Subcutaneous adipose tissue (tissue), 4 donors: ENCODE measurements around the gene MAB21L4. TPM values are rescaled to one million over a fixed set of nuclear protein-coding genes. Genes with fewer than 3 reads are reported as not detected.

Experiments
- total RNA-seq, 4 donors: library from RNA; depleted of rRNA; stranded (reverse); fragments of >200 nt; gene quantifications; one replicate each; pipeline ENCODE4 v1.1.0, GENCODE V29; 2016
- TF ChIP-seq, protein P1 (sequence below): fragments of 450-650 bp; IDR thresholded peaks from one replicate; pipeline ENCODE4 v1.5.1; 2016; ENCODE audit warnings: low read depth, mild to moderate bottlenecking, control low read depth, antibody characterized with exemption, moderate library complexity

The MAB21L4 gene
- total RNA-seq, 4 donors from 2014 or later: not detected

GRCh38 chr2:240840435-240841060, 55.4 kb downstream of the MAB21L4 start:
- TF ChIP-seq, protein P1, sequence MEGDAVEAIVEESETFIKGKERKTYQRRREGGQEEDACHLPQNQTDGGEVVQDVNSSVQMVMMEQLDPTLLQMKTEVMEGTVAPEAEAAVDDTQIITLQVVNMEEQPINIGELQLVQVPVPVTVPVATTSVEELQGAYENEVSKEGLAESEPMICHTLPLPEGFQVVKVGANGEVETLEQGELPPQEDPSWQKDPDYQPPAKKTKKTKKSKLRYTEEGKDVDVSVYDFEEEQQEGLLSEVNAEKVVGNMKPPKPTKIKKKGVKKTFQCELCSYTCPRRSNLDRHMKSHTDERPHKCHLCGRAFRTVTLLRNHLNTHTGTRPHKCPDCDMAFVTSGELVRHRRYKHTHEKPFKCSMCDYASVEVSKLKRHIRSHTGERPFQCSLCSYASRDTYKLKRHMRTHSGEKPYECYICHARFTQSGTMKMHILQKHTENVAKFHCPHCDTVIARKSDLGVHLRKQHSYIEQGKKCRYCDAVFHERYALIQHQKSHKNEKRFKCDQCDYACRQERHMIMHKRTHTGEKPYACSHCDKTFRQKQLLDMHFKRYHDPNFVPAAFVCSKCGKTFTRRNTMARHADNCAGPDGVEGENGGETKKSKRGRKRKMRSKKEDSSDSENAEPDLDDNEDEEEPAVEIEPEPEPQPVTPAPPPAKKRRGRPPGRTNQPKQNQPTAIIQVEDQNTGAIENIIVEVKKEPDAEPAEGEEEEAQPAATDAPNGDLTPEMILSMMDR: no peak

GRCh38 chr2:240839152-240840143, 56.5 kb downstream of the MAB21L4 start:
- TF ChIP-seq, protein P1: no peak

GRCh38 chr2:240837621-240838020, 58.3 kb downstream of the MAB21L4 start:
- TF ChIP-seq, protein P1: no peak

DNA sequence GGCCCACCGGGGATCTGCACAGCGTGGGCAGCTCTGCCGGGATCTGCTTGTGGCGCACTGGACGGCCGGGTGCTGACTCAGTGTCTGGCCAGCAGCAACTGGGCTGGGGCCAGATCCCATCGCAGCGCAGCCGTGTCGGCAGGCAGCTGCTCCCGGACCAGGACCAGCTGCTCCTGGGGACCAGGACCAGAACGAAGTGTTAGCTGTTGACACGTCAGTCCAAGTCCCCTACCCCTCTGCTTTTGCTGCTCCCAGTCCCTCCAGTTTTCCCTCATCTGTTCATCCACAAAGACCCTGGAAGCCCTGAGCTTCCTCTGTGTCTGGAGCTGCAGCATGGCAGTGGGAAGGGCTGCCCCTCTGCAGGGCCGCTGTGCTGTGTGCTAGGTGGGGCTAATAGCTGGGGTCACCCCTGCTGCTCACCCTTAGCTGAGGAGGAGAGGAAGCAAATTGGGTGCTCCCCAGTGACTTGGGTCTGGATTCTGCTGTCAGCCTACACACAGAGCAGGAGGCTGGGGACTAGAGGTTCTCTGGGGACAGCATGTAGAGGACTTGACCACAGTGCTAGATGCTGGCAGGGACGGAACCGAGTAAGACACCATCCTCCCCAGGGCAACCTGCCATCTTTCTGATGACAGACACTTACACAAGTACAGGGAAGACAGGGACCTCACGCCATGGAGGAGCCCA, 59.0 kb downstream of the MAB21L4 start:
- TF ChIP-seq, protein P1: no peak

Other genes starting within 250 kb of the MAB21L4 start
- gene AQP12B, start 213.3 kb downstream of the MAB21L4 start, total RNA-seq: not detected
- not detected for gene AQP12A, start 204.3 kb downstream of the MAB21L4 start, total RNA-seq
- not detected for gene KIF1A, start 75.9 kb downstream of the MAB21L4 start, total RNA-seq
- gene AGXT, start 27.3 kb downstream of the MAB21L4 start, total RNA-seq: under 1 TPM in 2 of 4 donors, not detected in 2; 0.33 to 0.75 TPM
- gene CROCC2, start 10.2 kb upstream of the MAB21L4 start, total RNA-seq: not detected
- gene SNED1, start 102.5 kb upstream of the MAB21L4 start, total RNA-seq: 10 to 100 TPM; 34.9 to 83.3 (median 39.7) TPM
- 10 to 100 TPM; 31.6 to 45.2 (median 38.4) TPM for gene MTERF4, start 206.1 kb upstream of the MAB21L4 start, total RNA-seq